HL-60/S4 treated with phorbol 12-myristate 13-acetate at 8.2 ng/mL for 4 days and 3 days (cell line): ENCODE data around the gene MYO5A.
"Not testable (repeated sequence)": the region's sequence is repeated elsewhere in the genome, so short reads cannot be mapped to it uniquely, and the experiment has no call there.

ENCODE experiments used
- in situ Hi-C: fragments of 300-500 bp; cut with MboI; formaldehyde crosslinking; loops from 2 replicates; pipeline ENCODE4 v1.15.0; 2022; ENCODE audit warnings: low sequenced_read_pairs

The MYO5A gene

DNA sequence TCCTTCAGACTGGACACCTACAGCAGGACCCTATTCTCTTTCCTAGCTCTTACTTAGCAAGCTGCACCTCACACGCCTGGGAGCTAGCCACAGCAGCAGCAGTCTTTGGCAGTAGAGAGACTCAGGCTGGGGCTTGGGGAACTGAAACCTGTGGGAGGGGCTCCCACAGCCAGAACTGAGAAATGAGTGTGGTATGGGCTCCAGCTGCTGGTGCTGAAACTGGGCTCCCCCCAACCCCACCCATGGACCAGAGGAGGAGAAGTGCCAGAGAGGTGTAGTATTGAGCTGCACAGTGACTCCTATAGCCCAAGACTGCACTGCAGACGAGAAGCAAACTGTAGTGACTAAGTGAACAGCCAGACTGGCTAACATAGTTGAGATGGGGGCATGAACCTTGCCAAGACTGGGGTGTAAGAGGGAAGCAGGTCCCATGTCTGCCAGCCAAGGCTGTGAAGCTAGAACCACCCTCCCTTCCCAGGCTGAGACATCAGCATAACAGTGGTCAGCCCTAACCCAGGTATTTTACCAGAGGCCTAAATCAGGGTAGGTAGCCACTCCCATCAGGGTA, 62.5 kb downstream of the MYO5A start:
- in situ Hi-C loops = no loop called here

DNA sequence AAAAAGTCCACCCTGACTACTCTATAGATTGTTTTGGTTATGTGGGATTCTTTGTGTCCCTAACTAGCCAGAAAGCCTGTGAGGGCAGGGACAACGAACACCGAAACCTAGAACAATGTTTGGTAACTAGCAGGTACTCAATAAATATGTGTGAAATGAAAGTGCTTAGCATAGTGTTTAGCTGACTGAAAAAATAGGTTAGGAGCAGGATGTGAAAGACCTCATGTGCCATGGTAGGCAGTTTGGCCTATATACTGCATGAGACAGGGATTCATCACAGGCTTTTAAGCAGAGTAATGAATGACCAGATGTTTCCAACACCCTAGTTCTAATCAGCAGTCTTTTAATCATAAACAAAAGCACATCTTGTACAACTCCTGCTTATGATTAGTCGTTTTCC, 64.2 kb downstream of the MYO5A start:
- in situ Hi-C loops = no loop called here

DNA sequence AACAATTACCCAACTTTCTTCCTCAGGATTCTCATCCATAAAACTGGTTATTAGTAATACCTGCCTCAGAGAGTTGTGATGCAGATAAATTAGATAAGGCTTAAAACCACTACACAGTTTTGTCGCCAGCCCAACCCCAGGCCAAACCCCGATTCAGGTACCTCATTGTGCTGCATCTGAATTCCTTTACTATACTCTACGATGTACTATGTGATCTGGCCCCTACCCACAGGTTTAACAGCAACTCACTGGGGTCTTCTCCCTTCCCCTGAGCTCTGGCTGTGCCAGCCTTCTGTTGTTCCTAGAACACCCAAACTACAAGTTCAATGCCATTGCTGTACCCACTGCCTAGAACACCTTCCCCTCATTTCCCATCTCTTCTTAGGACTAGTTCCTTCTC, 64.6 kb downstream of the MYO5A start:
- in situ Hi-C loops = no loop called here

DNA sequence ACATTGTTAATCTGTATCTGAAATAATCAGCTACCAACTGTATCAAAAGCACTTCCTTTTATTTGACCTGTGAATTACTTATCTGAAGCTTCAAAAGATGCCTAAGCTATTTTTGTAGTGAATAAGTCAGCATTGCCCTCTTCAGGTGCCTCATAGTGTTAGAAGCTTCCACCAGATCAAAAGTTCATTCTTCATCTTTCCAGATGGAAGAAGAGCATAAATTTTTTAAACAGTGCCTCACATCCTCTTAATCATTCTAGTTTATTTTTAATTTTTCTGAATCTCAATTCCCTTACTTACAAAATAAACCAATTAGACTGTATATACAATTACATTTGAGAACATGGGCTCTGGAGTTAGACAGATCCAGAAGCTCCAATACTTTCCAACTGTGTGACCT, 65.0 kb downstream of the MYO5A start:
- in situ Hi-C loops = no loop called here

DNA sequence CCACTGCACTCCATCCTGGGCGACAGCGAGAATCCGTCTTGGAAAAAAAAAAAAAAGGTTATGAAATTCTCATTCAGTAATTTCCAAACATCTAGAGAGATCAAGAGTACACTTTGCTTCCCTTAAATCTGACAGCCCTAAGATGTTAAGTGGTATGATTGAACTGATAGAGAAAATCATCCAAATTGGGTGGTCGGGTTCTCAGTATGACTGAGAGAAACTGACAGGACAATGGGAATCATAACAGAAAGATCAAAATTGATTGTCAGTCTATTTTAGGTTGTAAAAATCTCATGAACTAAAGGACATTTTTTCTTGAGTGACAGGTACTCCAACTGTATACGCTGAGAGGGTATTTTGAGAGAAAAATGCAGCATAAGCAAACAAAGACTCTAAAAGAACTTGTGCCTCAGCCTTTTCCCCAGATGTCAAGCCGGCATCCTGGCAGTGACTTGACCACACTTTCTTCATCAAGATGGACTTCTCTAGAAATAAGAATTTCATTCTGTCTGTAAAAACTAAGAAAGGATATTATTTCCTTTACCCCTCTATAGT, 65.8 kb downstream of the MYO5A start:
- in situ Hi-C loops = no loop called here

DNA sequence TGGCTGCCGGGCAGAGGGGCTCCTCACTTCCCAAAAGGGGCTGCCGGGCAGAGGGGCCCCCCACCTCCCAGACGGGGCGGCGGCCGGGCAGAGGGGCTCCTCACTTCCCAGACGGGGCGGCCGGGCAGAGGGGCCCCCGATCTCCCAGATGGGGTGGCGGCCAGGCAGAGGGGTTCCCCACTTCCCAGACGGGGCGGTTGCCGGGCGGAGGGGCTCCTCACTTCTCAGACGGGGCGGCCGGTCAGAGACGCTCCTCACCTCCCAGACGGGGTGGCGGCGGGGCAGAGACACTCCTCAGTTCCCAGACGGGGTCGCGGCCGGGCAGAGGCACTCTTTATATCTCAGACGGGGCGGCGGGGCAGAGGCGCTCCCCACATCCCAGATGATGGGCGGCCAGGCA, 69.0 kb downstream of the MYO5A start:
- in situ Hi-C loops = not testable (repeated sequence)

DNA sequence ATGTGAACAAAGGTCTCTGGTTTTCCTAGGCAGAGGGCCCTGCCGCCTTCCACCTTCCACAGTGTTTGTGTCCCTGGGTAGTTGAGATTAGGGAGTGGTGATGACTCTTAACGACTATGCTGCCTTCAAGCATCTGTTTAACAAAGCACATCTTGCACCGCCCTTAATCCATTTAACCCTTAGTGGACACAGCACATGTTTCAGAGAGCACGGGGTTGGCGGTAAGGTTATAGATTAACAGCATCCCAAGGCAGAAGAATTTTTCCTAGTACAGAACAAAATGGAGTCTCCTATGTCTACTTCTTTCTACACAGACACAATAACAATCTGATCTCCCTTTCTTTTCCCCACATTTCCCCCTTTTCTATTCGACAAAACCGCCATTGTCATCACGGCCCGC, 69.4 kb downstream of the MYO5A start:
- in situ Hi-C loops = not testable (repeated sequence)

DNA sequence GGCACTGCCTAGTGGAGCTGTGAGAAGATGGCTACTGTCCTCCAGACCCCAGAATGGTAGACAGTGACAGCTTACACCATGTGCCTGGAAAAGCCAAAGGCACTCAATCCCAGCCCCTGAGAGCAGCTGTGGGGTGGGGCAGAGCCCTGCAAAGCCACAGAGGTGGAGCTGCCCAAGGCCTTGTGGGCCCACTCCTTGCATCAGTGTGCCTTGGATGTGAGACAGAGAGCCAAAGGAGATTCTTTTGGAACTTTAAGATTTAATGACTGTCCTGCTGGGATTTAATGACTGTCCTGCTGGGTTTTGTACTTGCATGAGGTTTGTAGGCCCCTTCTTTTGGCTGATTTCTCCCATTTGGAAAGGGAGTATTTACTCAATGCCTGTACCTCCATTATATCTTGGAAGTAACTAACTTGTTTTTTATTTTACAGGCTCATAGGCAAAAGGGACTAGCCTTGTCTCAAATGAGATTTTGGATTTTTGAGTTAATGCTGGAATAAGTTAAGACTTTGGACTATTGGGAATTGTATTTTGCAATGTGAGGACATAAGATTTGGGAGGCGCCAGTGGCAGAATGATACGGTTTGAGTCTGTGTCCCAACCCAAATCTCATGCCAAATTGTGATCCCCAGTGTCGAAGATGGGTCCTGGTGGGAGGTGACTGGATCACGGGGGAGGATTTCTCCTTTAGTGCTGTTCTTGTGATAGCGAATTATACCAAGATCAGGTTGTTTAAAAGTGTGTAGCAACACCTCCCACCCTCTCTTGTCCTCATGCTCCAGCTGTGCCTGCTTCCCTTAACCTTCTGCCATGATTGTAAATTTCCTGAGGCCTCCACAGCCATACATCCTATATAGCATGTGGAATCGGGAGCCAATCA, 80.4 kb downstream of the MYO5A start:
- in situ Hi-C loops = no loop called here

DNA sequence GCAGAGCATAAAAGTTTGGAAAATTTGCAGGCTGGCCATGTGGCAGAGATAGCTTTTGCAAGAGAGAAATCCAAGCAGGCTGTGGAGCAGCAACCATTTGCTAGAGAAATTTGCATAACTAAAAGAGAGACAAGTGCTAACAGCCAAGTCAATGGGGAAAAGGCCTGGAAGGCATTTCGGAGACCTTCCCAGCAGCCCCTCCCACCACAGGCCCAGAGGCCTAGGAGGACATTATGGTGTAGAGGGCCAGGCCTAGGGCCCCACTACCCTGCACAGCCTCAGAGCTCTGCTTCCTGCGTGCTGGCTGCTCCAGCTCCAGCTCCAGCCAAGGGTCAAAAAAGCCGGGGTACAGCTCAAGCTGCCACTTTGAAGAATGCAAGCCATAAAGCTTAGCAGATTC, 82.7 kb downstream of the MYO5A start:
- in situ Hi-C loops = no loop called here

DNA sequence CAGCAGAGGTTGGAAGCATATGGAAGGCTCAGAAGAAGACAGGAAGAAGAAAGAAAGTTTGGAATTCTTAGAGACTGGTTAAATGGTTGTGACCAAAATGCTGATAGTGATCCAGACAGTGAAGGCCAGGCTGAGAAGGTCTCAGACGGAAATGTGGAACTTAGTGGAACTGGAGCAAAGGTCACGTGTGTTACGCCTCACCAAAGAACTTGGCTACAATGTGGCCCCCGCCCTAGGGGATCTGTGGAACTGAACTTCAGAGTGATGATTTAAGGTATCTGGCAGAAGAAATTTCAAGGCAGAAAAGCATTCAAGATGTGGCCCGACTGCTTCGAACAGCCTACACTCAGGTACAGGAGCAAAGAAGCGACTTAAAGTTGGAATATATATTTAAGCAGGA, 83.1 kb downstream of the MYO5A start:
- in situ Hi-C loops = no loop called here

DNA sequence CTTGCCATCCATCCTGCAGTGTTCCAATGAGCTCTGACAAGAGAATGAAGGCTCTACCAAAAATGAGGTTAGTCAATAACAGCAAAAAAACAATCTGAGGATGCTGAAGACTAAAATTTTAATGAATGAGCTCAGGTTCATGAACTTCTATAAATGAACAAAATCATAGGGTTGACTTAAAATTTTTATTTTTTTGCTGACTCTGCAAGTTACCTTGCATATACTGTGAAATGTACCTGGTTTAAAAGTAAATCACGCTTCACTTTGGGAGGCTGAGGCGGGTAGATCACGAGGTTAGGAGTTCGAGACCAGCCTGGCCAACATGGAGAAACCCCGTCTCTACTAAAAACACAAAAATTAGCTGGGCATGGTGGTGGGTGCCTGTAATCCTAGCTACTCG, 85.5 kb downstream of the MYO5A start:
- in situ Hi-C loops = not testable (repeated sequence)

DNA sequence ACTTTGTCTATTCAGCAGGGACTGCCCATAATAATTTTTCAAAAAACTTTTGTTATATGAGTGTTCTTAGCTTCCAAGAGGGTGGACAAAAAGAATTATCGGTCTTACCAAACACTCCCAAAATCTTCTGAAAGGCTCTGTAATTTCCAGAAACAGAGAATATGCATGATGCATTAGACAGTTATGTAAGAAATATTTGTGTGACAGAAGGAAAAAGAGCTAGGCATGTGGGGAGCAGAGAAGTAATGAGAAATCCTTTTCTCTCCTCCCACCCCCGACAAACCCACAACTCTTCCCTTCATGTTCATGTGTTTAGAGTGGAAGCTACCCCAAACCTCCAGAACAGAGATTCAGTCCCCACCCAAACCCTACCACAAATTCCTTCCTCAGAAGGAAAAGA, 86.8 kb downstream of the MYO5A start:
- in situ Hi-C loops = no loop called here

DNA sequence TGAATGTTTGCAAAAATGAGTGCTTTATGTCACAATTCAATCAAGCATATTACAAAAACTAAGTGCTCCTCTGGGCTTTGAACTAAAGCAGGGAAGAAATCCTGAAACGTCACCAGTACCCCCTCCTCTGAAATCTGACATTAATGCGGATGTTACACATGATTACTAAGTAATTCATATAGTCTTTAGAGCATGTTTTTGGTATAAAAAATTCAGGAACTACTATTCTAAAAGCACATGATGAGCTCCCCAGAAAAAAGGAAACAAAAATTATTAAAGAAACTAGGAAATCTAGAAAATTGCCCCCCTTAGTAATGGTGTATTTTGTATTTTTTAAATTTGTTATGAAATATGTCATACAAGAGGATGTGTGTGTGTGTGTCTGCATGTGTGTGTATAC, 87.7 kb downstream of the MYO5A start:
- in situ Hi-C loops = no loop called here

DNA sequence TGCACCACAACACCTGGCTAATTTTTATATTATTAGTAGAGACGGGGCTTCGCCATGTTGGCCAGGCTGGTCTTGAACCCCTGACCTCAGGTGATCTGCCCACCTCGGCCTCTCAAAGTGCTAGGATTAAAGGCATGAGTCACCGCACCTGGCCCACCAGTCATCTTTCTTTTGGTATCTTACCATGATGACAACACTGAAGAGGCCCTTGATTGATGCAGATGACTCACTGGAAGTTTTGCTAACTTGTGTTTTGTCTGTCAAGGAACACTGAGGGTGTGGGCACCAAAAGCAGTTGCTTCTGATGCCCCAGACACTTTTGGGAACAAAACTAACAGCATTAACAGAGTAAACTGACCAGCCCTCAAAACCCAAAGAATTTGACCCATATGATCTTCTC, 88.3 kb downstream of the MYO5A start:
- in situ Hi-C loops = no loop called here

DNA sequence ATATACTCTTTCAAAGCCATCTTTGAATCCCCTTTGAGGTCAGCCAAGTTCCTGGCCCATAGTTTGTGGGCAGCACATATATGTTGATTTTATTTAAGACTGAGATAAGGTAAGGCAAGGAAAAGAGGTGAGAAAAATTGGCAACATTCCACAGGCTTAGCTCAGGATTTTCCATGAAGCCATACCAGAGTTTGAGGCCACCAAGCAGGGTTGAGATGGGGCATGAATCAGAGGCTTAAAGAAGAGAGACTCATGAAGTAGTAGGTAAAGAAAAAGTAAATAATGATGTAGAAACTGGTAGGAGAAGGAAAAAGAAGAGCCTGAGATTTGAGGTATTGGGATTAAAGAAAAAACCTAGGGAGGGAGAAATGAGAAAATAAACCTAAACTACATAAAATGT, 89.2 kb downstream of the MYO5A start:
- in situ Hi-C loops = no loop called here

DNA sequence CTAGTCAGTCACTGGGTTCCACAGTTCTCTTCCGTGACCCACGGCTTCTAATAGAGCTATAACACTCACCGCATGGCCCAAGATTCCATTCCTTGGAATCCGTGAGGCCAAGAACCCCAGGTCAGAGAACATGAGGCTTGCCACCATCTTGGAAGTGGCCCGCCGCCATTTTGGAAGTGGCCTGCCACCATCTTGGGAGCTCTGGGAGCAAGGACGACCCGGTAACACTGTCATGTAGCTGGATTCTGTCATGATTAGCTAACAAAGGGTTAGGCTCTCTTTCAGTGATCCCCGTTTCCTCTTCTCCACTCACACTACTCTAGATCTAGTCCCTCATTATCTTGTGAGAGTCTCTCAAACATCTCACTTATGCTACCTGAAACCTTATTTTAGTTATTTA, 89.6 kb downstream of the MYO5A start:
- in situ Hi-C loops = not testable (repeated sequence)

DNA sequence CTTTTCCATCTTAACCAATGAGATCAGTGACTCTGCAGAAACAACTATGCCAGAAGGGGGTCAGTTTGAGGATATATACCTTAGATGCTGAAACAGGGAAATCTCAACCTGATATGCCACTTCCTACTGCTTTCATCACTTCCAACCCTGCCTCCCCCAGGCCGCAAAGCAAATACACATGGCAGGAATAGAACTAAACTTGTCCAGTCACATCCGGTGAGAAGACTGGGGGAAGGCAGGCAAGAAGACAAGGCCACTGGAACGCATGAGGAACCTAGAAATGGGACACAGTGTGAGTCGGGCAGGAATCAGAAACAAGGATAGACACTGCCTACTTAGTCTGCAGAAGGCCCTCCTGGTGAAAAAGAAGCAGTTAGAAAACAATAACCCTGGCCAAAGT, 90.6 kb downstream of the MYO5A start:
- in situ Hi-C loops = no loop called here

DNA sequence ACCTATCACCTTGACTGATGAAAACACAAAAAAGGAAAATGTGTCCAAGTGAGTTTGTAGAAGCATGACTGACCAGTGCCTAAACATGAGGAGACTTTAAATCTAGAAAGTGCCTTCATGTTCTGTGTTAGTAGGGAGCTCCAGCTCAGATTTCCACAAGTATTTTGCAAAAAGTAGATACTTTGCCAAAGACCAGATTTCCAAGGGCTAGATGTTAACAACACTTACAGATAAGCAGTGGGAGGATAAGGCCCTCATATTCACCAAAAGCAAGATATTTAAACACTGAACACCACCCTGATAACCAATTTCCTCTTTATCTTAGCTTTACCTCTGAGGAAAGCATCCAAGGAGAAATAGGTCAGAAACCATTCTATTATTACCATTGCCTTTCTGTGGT, 91.0 kb downstream of the MYO5A start:
- in situ Hi-C loops = no loop called here

DNA sequence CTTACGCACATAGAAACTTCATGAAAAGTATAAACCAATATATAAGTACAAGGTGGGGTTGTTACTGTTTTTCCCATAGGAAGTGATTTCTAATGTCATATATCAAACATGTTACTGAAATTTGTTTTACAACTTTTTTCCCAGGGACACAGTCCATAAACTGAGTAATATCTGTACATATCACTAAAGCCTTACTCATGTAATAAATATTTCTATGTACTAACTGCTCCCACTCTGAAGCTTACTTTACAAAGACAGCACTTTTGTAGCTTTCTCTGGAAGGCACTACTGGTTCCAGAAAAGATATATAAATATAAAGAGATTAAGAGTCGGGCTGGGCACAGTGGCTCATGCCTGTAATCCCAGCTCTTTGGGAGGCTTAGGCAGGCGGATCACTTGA, 91.7 kb downstream of the MYO5A start:
- in situ Hi-C loops = no loop called here

DNA sequence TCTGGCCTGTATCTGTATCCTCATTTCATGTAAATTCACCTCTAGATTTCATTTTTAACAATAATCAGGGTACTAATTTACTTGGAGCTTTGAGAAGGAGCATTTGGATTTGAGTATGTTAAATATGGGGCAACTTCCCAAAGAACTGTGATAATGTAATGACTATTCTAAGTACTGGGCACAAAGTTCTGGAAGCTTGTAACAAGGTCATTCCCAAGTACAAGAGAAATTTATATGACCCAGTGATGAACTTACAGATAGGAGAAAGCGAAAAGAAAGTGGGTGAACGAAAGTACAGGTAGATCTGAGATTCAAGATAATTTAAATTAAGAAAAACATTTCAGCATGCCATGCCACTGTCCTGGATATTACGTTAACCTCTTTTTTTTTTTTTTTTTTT, 93.8 kb downstream of the MYO5A start:
- in situ Hi-C loops = no loop called here

DNA sequence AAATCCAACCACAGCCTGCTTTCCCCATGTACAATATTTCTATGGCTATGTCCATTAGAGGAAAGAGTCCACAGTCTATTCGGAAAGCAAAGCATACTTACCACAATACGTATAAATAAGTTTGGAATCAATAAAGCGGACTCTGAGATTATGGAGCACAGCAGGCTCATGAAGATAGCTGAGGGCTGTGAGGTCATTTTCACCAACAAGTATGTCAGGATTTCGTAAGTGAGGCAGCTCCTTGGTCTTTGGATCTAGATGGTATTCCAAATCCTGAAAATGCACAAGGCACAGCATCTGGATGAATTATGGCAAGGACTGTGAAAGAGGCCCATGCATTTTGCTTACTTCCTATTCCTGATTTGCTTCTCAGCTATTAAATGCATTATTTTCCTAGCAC, 100.4 kb downstream of the MYO5A start:
- in situ Hi-C loops = no loop called here

DNA sequence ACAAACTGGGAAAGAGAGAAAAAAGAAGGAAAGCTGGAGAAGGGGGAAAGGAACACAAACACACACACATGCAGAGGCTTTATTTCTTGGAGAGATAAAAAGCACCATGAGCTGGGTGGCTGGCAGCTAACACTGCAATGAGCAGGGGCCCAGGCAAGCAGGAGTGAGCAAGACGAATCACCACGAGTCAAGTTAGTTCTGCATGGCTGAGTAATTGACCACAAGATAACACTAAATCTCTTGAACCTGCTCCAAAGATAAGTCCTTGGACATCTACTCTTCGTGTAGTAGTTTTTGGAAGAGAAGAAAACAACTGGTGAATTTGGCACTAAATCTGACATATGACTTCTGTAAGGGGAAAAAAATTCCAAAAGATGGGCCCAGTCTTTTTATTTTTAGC, 100.9 kb downstream of the MYO5A start:
- in situ Hi-C loops = no loop called here
